Sigmoid colon (tissue), 3 donors: Measurements from ENCODE around the gene ST6GALNAC1.

Source experiments
- POLR2A ChIP-seq, 2 donors: fragments of 450-650 bp; IDR thresholded peaks; one replicate each; pipeline ENCODE4 v1.6.1; 2016; ENCODE audit warnings: antibody characterized with exemption in 2 of 2, mild to moderate bottlenecking in 2 of 2, moderate library complexity in 2 of 2
- TF ChIP-seq, protein P1 (sequence below), 4 experiments: fragments of 450-650 bp in 3 of 4; fragments of 200-600 bp in 1 of 4; IDR thresholded peaks; one replicate each; pipeline ENCODE4 v1.5.1; 2016 to 2019; ENCODE audit warnings: antibody characterized with exemption in 4 of 4, mild to moderate bottlenecking in 3 of 4, moderate library complexity in 2 of 4

DNA sequence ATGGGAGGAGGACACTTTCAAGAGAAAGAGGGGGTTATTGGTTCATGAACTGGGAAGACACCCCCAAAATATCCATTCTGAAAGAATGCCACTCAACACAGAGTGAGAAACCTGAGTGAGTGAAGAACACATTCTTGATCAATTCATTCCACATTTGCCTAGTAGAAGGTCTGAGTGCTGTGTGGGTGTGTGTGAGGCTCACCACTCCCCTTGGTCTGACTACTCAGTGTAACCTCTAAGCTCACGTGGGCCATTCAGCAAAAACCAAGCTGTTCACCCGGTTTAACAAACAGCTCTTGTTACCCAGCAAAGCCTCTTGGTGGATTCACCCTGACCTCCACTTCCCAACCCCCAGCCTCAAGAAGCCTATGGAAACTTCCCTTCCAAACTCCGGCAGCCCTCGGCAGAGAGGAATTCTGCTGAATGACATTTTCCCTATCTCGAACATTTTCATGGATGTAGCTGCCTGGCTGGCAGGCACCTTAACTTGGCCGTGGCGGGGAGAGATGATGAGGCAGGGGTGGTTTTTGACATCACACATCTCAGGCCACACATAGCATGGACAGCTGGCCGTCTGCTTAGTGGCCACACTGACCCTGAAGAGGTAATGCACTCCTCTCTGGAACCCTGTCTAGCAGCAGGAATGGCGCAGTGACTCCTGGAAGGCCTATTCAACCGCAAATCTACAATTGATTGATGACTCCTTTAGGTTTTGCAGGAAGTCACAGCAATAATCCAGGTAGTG lies 11.6 kb downstream of the ST6GALNAC1 start:
- TF ChIP-seq, protein P1, sequence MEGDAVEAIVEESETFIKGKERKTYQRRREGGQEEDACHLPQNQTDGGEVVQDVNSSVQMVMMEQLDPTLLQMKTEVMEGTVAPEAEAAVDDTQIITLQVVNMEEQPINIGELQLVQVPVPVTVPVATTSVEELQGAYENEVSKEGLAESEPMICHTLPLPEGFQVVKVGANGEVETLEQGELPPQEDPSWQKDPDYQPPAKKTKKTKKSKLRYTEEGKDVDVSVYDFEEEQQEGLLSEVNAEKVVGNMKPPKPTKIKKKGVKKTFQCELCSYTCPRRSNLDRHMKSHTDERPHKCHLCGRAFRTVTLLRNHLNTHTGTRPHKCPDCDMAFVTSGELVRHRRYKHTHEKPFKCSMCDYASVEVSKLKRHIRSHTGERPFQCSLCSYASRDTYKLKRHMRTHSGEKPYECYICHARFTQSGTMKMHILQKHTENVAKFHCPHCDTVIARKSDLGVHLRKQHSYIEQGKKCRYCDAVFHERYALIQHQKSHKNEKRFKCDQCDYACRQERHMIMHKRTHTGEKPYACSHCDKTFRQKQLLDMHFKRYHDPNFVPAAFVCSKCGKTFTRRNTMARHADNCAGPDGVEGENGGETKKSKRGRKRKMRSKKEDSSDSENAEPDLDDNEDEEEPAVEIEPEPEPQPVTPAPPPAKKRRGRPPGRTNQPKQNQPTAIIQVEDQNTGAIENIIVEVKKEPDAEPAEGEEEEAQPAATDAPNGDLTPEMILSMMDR (IDR thresholded peaks at IDR 0.05), result no peak
- no peak for TF ChIP-seq POLR2A (IDR thresholded peaks at IDR 0.05)
